ENCODE results near the gene ATP2A1.
"Not testable (repeated sequence)": the region's sequence is repeated elsewhere in the genome, so short reads cannot be mapped to it uniquely, and the experiment has no call there.

Gene ATP2A1

DNA sequence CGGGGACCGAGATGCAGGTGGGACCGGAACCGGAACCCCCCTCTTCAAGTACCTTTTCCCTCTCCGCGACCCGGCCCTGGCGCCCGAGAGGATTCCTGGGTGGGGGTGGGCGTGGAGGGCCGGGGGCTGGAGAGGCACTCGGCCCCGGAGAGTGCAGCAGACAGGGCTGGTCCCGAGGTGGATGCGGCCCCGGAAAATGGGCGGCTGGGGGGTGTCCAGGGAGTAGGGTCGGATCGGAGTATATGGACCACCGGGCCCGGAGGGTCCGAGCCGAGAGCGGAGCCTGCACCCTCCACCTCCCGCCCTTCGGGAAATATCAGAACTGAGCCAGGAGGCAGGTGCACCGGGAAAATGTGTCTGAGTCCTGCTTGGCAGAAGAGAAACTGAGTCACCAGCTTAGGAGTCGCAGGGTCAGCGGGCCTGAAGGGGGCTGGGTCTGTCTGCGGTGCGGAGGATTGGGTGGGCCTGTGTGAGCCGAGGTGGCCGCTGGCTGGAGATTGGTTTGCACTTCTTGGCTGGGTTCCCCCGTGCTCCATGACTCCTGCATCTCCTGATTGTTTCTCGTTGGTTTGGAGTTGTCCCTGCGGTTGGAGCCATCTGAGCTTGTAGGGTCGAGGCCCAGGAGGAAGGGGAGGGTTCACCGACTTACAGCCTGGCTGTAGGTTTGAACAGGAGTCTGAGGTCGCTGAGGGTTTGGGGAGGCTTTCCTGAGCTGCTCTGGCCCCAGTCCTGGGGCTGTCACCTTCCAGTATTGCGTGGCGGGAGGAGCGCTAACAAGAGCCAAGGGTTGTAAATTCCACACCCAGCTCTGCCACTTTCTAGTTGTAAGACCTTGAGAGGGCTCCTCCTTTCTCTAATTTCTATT, 14.1 kb upstream of the ATP2A1 start:
- H3K4me1 ChIP-seq (ENCODE audit: insufficient read depth, low read length) = peaks cover 8% of the 10 kb centered on the region; the same call in 1 of the 2 replicates
- H3K9me3 ChIP-seq (ENCODE audit: insufficient read depth, low read depth, low read length) = no peaks in the 10 kb centered on the region
- H3K27me3 ChIP-seq (ENCODE audit: insufficient read depth, low read length) = no peaks in the 10 kb centered on the region
- peaks cover 17% of the 10 kb centered on the region for H3K36me3 ChIP-seq (ENCODE audit: insufficient read depth, low read length)
- 7% methylated on average over 38 of the region's 42 CpGs for WGBS
- H3K4me3 ChIP-seq (ENCODE audit: low read length) = peak overlapping the region; percentile 94
- H3K27ac ChIP-seq (ENCODE audit: low read depth, low read length) = peak overlapping the region; percentile 100
- H3K9ac ChIP-seq (ENCODE audit: low read depth, low read length) = peak overlapping the region; percentile 98

DNA sequence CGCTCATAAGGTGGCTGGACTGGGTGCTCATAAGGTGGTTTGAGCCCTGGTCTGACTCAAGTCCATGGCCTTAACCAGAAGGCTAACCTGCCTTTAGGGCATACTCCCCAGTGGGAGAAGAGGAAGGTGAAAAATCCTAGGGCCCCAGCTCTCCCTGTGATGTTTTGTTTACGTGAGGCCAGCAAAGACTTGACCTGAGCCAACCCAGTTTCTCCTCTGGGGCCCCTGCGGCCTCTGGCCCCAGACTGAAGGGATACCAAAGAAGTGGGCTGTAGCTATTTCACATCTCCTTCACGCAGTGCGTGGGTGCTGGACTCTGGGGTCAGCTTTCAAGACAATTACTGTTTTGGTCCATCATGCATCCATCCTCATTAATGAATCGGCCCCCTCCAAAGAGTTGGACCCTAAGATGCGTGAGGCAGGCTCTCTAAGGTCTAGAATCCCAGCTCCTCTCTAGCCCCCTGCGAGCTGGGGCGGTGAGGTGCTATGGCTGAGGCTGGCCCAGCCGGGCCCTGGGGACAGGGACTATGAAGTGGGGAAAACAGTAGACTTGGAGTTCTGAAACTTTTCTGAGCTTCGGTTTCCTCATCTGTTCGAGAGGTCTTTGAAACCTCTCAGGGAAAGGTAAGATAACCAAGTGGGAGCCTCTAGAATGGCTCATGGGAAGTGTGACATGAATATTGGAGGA, 13.1 kb upstream of the ATP2A1 start:
- H3K9ac ChIP-seq (ENCODE audit: low read depth, low read length) = 0 out of 2 replicates have a peak overlapping the region, but pooled peaks have one; percentile 5
- WGBS = 93% methylated on average over 12 of the region's 12 CpGs
- no peaks in the 10 kb centered on the region for H3K27me3 ChIP-seq (ENCODE audit: insufficient read depth, low read length)
- no peak overlapping the region for H3K27ac ChIP-seq (ENCODE audit: low read depth, low read length)
- H3K4me3 ChIP-seq (ENCODE audit: low read length) = peak overlapping the region; percentile 94
- no peaks in the 10 kb centered on the region for H3K9me3 ChIP-seq (ENCODE audit: insufficient read depth, low read depth, low read length)
- H3K4me1 ChIP-seq (ENCODE audit: insufficient read depth, low read length) = peaks cover 8% of the 10 kb centered on the region; the same call in 1 of the 2 replicates
- H3K36me3 ChIP-seq (ENCODE audit: insufficient read depth, low read length) = peaks cover 27% of the 10 kb centered on the region

DNA sequence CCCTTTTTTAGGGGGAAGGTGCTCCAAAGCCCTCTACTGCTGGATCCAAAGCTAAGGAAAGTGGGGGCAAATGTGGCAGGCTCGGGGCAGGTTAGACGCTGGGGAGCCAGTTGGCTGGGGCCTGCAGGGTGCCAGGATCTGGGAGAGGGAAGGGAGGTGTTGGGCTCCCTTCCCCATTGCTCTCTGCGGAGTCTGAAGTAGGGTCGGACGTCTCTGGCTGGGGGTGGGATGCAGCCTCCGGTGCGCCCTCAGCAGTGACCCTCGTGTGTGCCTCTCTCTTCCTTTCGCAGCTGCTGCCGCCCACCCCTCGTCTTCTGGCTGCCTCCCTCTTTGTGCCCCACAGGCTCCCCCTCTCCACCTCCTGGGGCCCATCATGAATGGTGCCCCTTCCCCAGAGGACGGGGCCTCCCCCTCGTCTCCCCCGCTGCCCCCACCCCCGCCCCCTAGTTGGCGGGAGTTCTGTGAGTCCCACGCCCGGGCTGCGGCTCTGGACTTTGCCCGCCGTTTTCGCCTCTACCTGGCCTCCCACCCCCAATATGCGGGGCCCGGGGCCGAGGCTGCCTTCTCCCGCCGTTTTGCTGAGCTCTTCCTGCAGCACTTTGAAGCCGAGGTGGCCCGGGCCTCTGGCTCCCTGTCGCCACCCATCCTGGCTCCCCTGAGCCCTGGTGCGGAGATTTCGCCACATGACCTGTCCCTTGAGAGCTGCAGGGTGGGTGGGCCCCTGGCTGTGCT, 12.4 kb upstream of the ATP2A1 start:
- Histone ChIP-seq H3K9me3 (ENCODE audit: insufficient read depth, low read depth, low read length) (no peaks in the 10 kb centered on the region), H3K4me3 (ENCODE audit: low read length) (no peak overlapping the region), H3K4me1 (ENCODE audit: insufficient read depth, low read length) (peaks cover 8% of the 10 kb centered on the region; the same call in 1 of the 2 replicates), H3K9ac (ENCODE audit: low read depth, low read length) (0 out of 2 replicates have a peak overlapping the region, but pooled peaks have one; percentile 36), H3K27me3 (ENCODE audit: insufficient read depth, low read length) (no peaks in the 10 kb centered on the region), H3K36me3 (ENCODE audit: insufficient read depth, low read length) (peaks cover 34% of the 10 kb centered on the region), H3K27ac (ENCODE audit: low read depth, low read length) (no peak overlapping the region)
- 92% methylated on average over 29 of the region's 32 CpGs for WGBS

GRCh38 chr16:28866454-28866804, 11.9 kb upstream of the ATP2A1 start:
- Histone ChIP-seq H3K9ac (ENCODE audit: low read depth, low read length) (no peak overlapping the region), H3K36me3 (ENCODE audit: insufficient read depth, low read length) (peaks cover 40% of the 10 kb centered on the region), H3K4me3 (ENCODE audit: low read length) (no peak overlapping the region), H3K4me1 (ENCODE audit: insufficient read depth, low read length) (peaks cover 8% of the 10 kb centered on the region; the same call in 1 of the 2 replicates), H3K9me3 (ENCODE audit: insufficient read depth, low read depth, low read length) (no peaks in the 10 kb centered on the region), H3K27me3 (ENCODE audit: insufficient read depth, low read length) (no peaks in the 10 kb centered on the region), H3K27ac (ENCODE audit: low read depth, low read length) (no peak overlapping the region)
- 92% methylated on average over 17 of the region's 17 CpGs for whole genome bisulfite sequencing

DNA sequence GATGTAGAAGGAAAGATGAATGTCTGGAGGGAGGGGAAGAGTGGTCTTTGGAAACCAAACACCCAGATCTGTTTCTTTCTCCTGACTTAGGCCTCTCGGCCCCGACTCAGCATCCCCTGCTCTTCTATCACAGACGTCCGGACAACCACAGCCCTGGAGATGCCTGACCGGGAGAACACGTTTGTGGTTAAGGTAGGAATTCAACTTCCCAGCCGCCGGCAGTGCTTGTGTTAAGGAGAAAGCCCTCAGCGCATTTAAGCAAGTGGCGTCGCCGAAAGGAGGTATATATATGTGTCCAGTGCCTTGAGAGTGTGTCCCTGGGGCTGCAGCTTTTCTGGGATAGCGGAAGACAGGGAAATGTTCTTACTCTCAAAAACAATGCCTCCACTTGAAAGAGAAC, 11.0 kb upstream of the ATP2A1 start:
- WGBS = 91% methylated on average over 13 of the region's 13 CpGs
- Histone ChIP-seq H3K9me3 (ENCODE audit: insufficient read depth, low read depth, low read length) (no peaks in the 10 kb centered on the region), H3K4me1 (ENCODE audit: insufficient read depth, low read length) (peaks cover 8% of the 10 kb centered on the region; the same call in 1 of the 2 replicates), H3K27me3 (ENCODE audit: insufficient read depth, low read length) (no peaks in the 10 kb centered on the region), H3K4me3 (ENCODE audit: low read length) (no peak overlapping the region), H3K27ac (ENCODE audit: low read depth, low read length) (no peak overlapping the region), H3K36me3 (ENCODE audit: insufficient read depth, low read length) (peaks cover 43% of the 10 kb centered on the region), H3K9ac (ENCODE audit: low read depth, low read length) (no peak overlapping the region)

DNA sequence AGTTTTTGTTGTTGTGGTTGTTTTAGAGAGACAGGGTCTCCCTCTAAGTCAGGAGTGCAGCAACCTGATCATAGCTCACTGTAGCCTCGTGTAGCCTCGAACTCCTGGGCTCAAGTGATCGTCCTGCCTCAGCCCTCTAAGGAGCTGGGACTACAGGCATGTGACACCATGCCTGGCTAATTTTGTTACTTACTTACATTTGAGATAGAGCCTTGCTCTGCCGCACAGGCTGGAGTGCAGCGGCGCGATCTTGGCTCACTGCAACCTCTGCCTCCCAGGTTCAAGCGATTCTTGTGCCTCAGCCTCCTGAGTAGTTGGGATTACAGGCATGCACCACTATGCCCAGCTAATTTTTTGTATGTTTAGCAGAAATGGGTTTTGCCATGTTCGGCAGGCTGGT, 10.6 kb upstream of the ATP2A1 start:
- peaks cover 45% of the 10 kb centered on the region for H3K36me3 ChIP-seq (ENCODE audit: insufficient read depth, low read length)
- not testable (repeated sequence) for H3K9ac ChIP-seq (ENCODE audit: low read depth, low read length); H3K4me3 ChIP-seq (ENCODE audit: low read length); H3K27me3 ChIP-seq (ENCODE audit: insufficient read depth, low read length); H3K4me1 ChIP-seq (ENCODE audit: insufficient read depth, low read length); H3K27ac ChIP-seq (ENCODE audit: low read depth, low read length); H3K9me3 ChIP-seq (ENCODE audit: insufficient read depth, low read depth, low read length)
- WGBS = 97% methylated on average over 9 of the region's 9 CpGs

DNA sequence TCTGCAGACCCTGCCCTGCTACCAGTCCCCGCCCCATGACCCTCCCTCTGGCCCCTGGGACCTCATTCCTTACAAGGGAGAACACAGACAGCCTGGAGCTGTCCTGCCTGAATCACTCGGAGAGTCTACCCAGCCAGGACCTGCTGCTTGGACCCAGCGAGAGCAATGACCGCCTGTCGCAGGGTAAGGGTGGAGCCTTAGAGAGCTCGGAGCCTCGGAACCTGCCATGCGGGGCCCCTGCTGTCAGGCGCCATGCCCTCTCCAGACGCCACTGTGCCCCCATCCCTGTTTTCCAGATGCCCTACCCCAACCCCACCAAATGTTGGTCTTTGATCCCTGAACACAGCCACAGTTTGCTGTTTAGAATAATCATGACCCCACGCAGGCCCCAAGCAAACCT, 9.1 kb upstream of the ATP2A1 start:
- no peak overlapping the region for H3K9ac ChIP-seq (ENCODE audit: low read depth, low read length)
- H3K27ac ChIP-seq (ENCODE audit: low read depth, low read length) = no peak overlapping the region
- no peaks in the 10 kb centered on the region for H3K27me3 ChIP-seq (ENCODE audit: insufficient read depth, low read length)
- peaks cover 52% of the 10 kb centered on the region for H3K36me3 ChIP-seq (ENCODE audit: insufficient read depth, low read length)
- no peaks in the 10 kb centered on the region for H3K9me3 ChIP-seq (ENCODE audit: insufficient read depth, low read depth, low read length)
- H3K4me1 ChIP-seq (ENCODE audit: insufficient read depth, low read length) = peaks cover 8% of the 10 kb centered on the region; the same call in 1 of the 2 replicates
- WGBS = 96% methylated on average over 11 of the region's 11 CpGs
- H3K4me3 ChIP-seq (ENCODE audit: low read length) = no peak overlapping the region

- no peak overlapping the region for H3K27ac ChIP-seq (ENCODE audit: low read depth, low read length)
- no peak overlapping the region for H3K9ac ChIP-seq (ENCODE audit: low read depth, low read length)
- peaks cover 45% of the 10 kb centered on the region for H3K36me3 ChIP-seq (ENCODE audit: insufficient read depth, low read length)
- no peak overlapping the region for H3K4me3 ChIP-seq (ENCODE audit: low read length)
- H3K27me3 ChIP-seq (ENCODE audit: insufficient read depth, low read length) = no peaks in the 10 kb centered on the region
- H3K4me1 ChIP-seq (ENCODE audit: insufficient read depth, low read length) = peaks cover 4% of the 10 kb centered on the region; the same call in 1 of the 2 replicates
- WGBS = 92% methylated on average over 14 of the region's 15 CpGs
- H3K9me3 ChIP-seq (ENCODE audit: insufficient read depth, low read depth, low read length) = no peaks in the 10 kb centered on the region
Observed at GRCh38 chr16:28872952-28873351, 5.3 kb upstream of the ATP2A1 start.

DNA sequence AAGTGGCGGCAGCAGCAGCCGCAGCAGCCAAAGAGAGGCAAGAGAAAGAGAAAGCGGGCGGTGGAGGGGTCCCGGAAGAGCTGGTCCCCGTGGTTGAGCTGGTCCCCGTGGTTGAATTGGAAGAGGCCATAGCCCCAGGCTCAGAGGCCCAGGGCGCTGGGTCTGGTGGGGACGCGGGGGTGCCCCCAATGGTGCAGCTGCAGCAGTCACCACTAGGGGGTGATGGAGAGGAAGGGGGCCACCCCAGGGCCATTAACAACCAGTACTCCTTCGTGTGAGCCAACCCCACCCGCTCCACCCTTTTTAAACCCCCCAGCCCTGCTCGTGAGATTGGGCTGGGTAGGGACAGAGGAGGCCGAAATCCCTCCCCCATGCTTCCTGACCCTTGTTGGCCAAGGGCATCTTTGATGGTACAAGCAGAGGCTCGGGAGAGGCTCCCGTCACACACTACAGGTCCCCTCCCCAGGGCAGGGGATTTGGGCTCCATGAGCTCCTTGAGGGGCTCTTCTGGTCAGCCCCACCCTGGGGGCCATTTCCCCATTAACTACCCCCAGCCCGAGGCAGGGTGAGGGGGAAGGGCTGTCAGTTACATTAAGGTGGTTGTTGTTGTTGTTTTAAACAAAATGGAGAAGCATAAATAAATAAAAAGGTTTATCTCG, 4.6 kb upstream of the ATP2A1 start:
- H3K9ac ChIP-seq (ENCODE audit: low read depth, low read length) = no peak overlapping the region
- no peaks in the 10 kb centered on the region for H3K27me3 ChIP-seq (ENCODE audit: insufficient read depth, low read length)
- no peak overlapping the region for H3K4me3 ChIP-seq (ENCODE audit: low read length)
- peaks cover 7% of the 10 kb centered on the region; the same call in 1 of the 2 replicates for H3K4me1 ChIP-seq (ENCODE audit: insufficient read depth, low read length)
- 93% methylated on average over 17 of the region's 18 CpGs for WGBS
- H3K36me3 ChIP-seq (ENCODE audit: insufficient read depth, low read length) = peaks cover 43% of the 10 kb centered on the region
- H3K27ac ChIP-seq (ENCODE audit: low read depth, low read length) = no peak overlapping the region
- no peaks in the 10 kb centered on the region for H3K9me3 ChIP-seq (ENCODE audit: insufficient read depth, low read depth, low read length)

DNA sequence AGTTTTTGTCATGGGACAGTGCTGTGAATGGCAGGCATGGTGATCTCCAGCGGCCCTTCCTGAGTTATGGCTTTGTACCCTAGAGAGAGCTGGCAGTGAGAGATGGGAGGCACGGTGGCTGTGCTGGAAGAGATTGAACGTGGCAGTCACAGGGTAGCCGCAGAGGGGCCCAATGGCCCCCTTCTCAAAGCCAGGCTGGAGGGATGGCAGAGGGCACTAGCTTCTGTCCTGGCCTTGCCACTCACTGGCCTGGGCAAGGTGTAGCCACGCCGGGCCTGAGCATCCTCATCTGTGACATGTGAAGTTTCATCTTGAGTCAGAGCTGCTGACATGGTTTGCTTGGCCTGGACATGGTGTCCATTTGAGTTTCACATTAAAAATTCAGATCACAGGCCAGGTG, 3.9 kb upstream of the ATP2A1 start:
- 94% methylated on average over 6 of the region's 6 CpGs for WGBS
- Histone ChIP-seq H3K4me1 (ENCODE audit: insufficient read depth, low read length) (peaks cover 9% of the 10 kb centered on the region; the same call in 1 of the 2 replicates), H3K9me3 (ENCODE audit: insufficient read depth, low read depth, low read length) (no peaks in the 10 kb centered on the region), H3K4me3 (ENCODE audit: low read length) (no peak overlapping the region), H3K9ac (ENCODE audit: low read depth, low read length) (no peak overlapping the region), H3K27ac (ENCODE audit: low read depth, low read length) (no peak overlapping the region), H3K27me3 (ENCODE audit: insufficient read depth, low read length) (no peaks in the 10 kb centered on the region), H3K36me3 (ENCODE audit: insufficient read depth, low read length) (peaks cover 36% of the 10 kb centered on the region)
